Liver (tissue), 3 donors: ENCODE results near the gene LRMDA.

ENCODE experiments used
- EGR1 ChIP-seq, 2 donors: IDR thresholded peaks; 2 replicates each; pipeline ENCODE4 v1.6.1; 2016 to 2018; ENCODE audit warnings: antibody characterized with exemption in 2 of 2, low read depth in 2 of 2
- FOXA2 ChIP-seq: IDR thresholded peaks from 2 replicates; pipeline ENCODE4 v1.6.1; 2016; ENCODE audit warnings: antibody characterized with exemption
- GABPA ChIP-seq, 2 donors: IDR thresholded peaks in 1 of 2; conservative IDR thresholded peaks in 1 of 2; 2 replicates each; pipeline ENCODE4 v1.6.1; 2016; ENCODE audit warnings: antibody characterized with exemption in 2 of 2, mild to moderate bottlenecking in 1 of 2, moderate library complexity in 1 of 2
- JUND ChIP-seq, 2 donors: IDR thresholded peaks; 2 replicates each; pipeline ENCODE4 v1.6.1; 2016; ENCODE audit warnings: antibody characterized with exemption in 2 of 2
- NR2F2 ChIP-seq: IDR thresholded peaks from 2 replicates; pipeline ENCODE4 v1.6.1; 2016; ENCODE audit warnings: antibody characterized with exemption
- RAD21 ChIP-seq, 2 donors: IDR thresholded peaks; 2 replicates each; pipeline ENCODE4 v1.6.1; 2016; ENCODE audit warnings: antibody characterized with exemption in 2 of 2, mild to moderate bottlenecking in 2 of 2
- TAF1 ChIP-seq: conservative IDR thresholded peaks from 2 replicates; pipeline ENCODE4 v1.6.1; 2016; ENCODE audit warnings: antibody characterized with exemption, mild to moderate bottlenecking
- YY1 ChIP-seq: IDR thresholded peaks from 2 replicates; pipeline ENCODE4 v1.6.1; 2016; ENCODE audit warnings: antibody characterized with exemption, mild to moderate bottlenecking
- TF ChIP-seq, protein P1 (sequence below): fragments of 150-350 bp; IDR thresholded peaks from 2 replicates; pipeline ENCODE4 v1.5.1; 2017; ENCODE audit warnings: improper control_type of control experiment, low read depth, low read length; ENCODE audit not compliant: missing input control
- TF ChIP-seq, protein P2 (sequence below): IDR thresholded peaks from 2 replicates; pipeline ENCODE4 v1.6.1; 2016; ENCODE audit warnings: antibody characterized with exemption
- TF ChIP-seq, protein P3 (sequence below): IDR thresholded peaks from 2 replicates; pipeline ENCODE4 v1.6.1; 2016; ENCODE audit warnings: antibody characterized with exemption
- TF ChIP-seq, protein P4 (sequence below): IDR thresholded peaks from 2 replicates; pipeline ENCODE4 v1.6.1; 2016; ENCODE audit warnings: antibody characterized with exemption, mild to moderate bottlenecking
- donor health status: healthy.
- donor health status: healthy.

DNA sequence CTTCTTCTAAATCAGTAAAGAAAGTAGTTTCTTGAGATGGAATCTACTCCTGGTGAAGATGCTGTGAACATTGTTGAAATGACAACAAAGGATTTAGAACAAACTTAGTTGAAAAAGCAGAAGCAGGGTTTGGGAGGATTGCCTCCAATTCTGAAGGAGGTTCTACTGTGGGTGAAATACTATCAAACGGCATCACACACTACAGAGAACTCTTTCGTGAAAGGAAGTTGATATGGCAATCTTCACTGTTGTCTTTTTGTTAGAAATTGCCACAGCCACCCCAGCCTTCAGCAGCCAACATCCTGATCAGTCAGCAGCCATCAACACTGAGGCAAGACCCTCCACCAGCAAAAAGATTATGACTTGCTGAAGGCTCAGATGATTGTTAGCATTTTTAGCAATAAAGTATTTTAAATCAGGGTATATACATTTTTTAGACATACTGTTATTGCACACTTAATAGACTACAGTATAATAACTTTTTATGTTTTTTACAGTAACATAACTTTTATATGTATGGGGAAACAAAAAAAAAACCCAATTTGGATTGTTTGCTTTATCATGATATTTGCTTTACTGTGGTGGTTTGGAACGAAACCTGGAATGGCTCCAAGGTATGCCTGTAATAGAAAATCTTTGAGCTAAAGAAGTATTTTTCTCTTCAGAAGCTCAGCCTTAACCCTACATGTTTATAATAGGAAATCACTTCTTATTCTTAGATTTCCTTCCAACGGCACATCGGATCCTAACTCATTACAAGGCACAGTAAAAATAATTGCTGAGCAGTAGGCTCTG, 257.3 kb downstream of the LRMDA start:
- TF ChIP-seq, protein P1, sequence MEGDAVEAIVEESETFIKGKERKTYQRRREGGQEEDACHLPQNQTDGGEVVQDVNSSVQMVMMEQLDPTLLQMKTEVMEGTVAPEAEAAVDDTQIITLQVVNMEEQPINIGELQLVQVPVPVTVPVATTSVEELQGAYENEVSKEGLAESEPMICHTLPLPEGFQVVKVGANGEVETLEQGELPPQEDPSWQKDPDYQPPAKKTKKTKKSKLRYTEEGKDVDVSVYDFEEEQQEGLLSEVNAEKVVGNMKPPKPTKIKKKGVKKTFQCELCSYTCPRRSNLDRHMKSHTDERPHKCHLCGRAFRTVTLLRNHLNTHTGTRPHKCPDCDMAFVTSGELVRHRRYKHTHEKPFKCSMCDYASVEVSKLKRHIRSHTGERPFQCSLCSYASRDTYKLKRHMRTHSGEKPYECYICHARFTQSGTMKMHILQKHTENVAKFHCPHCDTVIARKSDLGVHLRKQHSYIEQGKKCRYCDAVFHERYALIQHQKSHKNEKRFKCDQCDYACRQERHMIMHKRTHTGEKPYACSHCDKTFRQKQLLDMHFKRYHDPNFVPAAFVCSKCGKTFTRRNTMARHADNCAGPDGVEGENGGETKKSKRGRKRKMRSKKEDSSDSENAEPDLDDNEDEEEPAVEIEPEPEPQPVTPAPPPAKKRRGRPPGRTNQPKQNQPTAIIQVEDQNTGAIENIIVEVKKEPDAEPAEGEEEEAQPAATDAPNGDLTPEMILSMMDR: no peak
- TF ChIP-seq NR2F2 (no peak), EGR1 (IDR thresholded peaks at IDR 0.05; ENCODE audit: low read depth in 2 of 2) (no peak), RAD21 (IDR thresholded peaks at IDR 0.05) (no peak), YY1 (no peak), FOXA2 (no peak), JUND (IDR thresholded peaks at IDR 0.05) (no peak), GABPA (IDR thresholded peaks at IDR 0.05 in 1 of 2, conservative IDR thresholded peaks at IDR 0.05 in 1 of 2) (no peak), TAF1 (no peak)
- TF ChIP-seq, protein P2, sequence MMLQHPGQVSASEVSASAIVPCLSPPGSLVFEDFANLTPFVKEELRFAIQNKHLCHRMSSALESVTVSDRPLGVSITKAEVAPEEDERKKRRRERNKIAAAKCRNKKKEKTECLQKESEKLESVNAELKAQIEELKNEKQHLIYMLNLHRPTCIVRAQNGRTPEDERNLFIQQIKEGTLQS: no peak
- TF ChIP-seq, protein P3, sequence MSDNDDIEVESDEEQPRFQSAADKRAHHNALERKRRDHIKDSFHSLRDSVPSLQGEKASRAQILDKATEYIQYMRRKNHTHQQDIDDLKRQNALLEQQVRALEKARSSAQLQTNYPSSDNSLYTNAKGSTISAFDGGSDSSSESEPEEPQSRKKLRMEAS: no peak
- TF ChIP-seq, protein P4, sequence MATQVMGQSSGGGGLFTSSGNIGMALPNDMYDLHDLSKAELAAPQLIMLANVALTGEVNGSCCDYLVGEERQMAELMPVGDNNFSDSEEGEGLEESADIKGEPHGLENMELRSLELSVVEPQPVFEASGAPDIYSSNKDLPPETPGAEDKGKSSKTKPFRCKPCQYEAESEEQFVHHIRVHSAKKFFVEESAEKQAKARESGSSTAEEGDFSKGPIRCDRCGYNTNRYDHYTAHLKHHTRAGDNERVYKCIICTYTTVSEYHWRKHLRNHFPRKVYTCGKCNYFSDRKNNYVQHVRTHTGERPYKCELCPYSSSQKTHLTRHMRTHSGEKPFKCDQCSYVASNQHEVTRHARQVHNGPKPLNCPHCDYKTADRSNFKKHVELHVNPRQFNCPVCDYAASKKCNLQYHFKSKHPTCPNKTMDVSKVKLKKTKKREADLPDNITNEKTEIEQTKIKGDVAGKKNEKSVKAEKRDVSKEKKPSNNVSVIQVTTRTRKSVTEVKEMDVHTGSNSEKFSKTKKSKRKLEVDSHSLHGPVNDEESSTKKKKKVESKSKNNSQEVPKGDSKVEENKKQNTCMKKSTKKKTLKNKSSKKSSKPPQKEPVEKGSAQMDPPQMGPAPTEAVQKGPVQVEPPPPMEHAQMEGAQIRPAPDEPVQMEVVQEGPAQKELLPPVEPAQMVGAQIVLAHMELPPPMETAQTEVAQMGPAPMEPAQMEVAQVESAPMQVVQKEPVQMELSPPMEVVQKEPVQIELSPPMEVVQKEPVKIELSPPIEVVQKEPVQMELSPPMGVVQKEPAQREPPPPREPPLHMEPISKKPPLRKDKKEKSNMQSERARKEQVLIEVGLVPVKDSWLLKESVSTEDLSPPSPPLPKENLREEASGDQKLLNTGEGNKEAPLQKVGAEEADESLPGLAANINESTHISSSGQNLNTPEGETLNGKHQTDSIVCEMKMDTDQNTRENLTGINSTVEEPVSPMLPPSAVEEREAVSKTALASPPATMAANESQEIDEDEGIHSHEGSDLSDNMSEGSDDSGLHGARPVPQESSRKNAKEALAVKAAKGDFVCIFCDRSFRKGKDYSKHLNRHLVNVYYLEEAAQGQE: no peak
